Liver (tissue), 3 donors: ENCODE results near the gene SFT2D1.
"Not testable (repeated sequence)": the region's sequence is repeated elsewhere in the genome, so short reads cannot be mapped to it uniquely, and the experiment has no call there.

Experiments used
- HNF4A ChIP-seq, 2 donors: conservative IDR thresholded peaks; 2 replicates each; pipeline ENCODE4 v1.6.1; 2016; ENCODE audit warnings: antibody characterized with exemption in 2 of 2, mild to moderate bottlenecking in 2 of 2
- JUND ChIP-seq, 2 donors: IDR thresholded peaks; 2 replicates each; pipeline ENCODE4 v1.6.1; 2016; ENCODE audit warnings: antibody characterized with exemption in 2 of 2
- RAD21 ChIP-seq, 2 donors: IDR thresholded peaks; 2 replicates each; pipeline ENCODE4 v1.6.1; 2016; ENCODE audit warnings: antibody characterized with exemption in 2 of 2, mild to moderate bottlenecking in 2 of 2
- YY1 ChIP-seq: IDR thresholded peaks from 2 replicates; pipeline ENCODE4 v1.6.1; 2016; ENCODE audit warnings: antibody characterized with exemption, mild to moderate bottlenecking
- TF ChIP-seq, protein P1 (sequence below): fragments of 150-350 bp; IDR thresholded peaks from 2 replicates; pipeline ENCODE4 v1.5.1; 2017; ENCODE audit warnings: improper control_type of control experiment, low read depth, low read length; ENCODE audit not compliant: missing input control
- TF ChIP-seq, protein P2 (sequence below): IDR thresholded peaks from 2 replicates; pipeline ENCODE4 v1.6.1; 2016; ENCODE audit warnings: antibody characterized with exemption, mild to moderate bottlenecking
- TF ChIP-seq, protein P3 (sequence below): IDR thresholded peaks from 2 replicates; pipeline ENCODE4 v1.6.1; 2016; ENCODE audit warnings: antibody characterized with exemption
- donor health status: healthy.
- donor health status: healthy.

DNA sequence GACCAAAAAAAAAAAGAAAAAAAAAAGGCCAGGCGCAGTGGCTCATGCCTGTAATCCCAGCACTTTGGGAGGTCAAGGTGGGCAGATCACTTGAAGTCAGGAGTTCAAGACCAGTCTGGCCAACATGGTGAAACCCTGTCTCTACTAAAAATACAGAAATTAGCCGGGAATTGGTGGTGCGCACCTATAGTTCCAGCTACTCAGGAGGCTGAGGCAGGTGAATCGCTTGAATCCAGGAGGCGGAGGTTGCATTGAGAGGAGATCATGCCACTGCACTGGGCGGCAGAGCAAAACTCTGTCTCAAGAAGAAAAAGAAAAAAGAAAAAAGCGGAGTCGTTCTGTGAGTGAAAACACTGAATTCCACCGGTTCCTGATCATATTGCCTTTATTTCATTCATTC lies 44.8 kb upstream of the SFT2D1 start:
- TF ChIP-seq, protein P1, sequence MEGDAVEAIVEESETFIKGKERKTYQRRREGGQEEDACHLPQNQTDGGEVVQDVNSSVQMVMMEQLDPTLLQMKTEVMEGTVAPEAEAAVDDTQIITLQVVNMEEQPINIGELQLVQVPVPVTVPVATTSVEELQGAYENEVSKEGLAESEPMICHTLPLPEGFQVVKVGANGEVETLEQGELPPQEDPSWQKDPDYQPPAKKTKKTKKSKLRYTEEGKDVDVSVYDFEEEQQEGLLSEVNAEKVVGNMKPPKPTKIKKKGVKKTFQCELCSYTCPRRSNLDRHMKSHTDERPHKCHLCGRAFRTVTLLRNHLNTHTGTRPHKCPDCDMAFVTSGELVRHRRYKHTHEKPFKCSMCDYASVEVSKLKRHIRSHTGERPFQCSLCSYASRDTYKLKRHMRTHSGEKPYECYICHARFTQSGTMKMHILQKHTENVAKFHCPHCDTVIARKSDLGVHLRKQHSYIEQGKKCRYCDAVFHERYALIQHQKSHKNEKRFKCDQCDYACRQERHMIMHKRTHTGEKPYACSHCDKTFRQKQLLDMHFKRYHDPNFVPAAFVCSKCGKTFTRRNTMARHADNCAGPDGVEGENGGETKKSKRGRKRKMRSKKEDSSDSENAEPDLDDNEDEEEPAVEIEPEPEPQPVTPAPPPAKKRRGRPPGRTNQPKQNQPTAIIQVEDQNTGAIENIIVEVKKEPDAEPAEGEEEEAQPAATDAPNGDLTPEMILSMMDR = not testable (repeated sequence)
- not testable (repeated sequence) for TF ChIP-seq RAD21 (IDR thresholded peaks at IDR 0.05); JUND (IDR thresholded peaks at IDR 0.05); HNF4A (conservative IDR thresholded peaks at IDR 0.05); YY1
- TF ChIP-seq, protein P2, sequence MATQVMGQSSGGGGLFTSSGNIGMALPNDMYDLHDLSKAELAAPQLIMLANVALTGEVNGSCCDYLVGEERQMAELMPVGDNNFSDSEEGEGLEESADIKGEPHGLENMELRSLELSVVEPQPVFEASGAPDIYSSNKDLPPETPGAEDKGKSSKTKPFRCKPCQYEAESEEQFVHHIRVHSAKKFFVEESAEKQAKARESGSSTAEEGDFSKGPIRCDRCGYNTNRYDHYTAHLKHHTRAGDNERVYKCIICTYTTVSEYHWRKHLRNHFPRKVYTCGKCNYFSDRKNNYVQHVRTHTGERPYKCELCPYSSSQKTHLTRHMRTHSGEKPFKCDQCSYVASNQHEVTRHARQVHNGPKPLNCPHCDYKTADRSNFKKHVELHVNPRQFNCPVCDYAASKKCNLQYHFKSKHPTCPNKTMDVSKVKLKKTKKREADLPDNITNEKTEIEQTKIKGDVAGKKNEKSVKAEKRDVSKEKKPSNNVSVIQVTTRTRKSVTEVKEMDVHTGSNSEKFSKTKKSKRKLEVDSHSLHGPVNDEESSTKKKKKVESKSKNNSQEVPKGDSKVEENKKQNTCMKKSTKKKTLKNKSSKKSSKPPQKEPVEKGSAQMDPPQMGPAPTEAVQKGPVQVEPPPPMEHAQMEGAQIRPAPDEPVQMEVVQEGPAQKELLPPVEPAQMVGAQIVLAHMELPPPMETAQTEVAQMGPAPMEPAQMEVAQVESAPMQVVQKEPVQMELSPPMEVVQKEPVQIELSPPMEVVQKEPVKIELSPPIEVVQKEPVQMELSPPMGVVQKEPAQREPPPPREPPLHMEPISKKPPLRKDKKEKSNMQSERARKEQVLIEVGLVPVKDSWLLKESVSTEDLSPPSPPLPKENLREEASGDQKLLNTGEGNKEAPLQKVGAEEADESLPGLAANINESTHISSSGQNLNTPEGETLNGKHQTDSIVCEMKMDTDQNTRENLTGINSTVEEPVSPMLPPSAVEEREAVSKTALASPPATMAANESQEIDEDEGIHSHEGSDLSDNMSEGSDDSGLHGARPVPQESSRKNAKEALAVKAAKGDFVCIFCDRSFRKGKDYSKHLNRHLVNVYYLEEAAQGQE = not testable (repeated sequence)
- TF ChIP-seq, protein P3, sequence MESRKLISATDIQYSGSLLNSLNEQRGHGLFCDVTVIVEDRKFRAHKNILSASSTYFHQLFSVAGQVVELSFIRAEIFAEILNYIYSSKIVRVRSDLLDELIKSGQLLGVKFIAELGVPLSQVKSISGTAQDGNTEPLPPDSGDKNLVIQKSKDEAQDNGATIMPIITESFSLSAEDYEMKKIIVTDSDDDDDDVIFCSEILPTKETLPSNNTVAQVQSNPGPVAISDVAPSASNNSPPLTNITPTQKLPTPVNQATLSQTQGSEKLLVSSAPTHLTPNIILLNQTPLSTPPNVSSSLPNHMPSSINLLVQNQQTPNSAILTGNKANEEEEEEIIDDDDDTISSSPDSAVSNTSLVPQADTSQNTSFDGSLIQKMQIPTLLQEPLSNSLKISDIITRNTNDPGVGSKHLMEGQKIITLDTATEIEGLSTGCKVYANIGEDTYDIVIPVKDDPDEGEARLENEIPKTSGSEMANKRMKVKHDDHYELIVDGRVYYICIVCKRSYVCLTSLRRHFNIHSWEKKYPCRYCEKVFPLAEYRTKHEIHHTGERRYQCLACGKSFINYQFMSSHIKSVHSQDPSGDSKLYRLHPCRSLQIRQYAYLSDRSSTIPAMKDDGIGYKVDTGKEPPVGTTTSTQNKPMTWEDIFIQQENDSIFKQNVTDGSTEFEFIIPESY = not testable (repeated sequence)
